LHCN-M2 (cell line): ENCODE data around the gene SEC22C. TPM values are rescaled to one million over a fixed set of nuclear protein-coding genes. Genes with fewer than 3 reads are reported as not detected.
A peak's percentile ranks its signal among the peaks of the same experiment; 100 is the strongest.
"Not testable (repeated sequence)": the region's sequence is repeated elsewhere in the genome, so short reads cannot be mapped to it uniquely, and the experiment has no call there.

Source experiments
- DNase-seq: peaks from one replicate; pipeline ENCODE4 v3.0.0-alpha.2; 2012; ENCODE audit warnings: low read depth
- polyA plus RNA-seq: library from polyadenylated mRNA; unstranded; fragments of >200 nt; gene quantifications from one replicate; pipeline ENCODE4 v1.2.1, GENCODE V29; 2012; ENCODE audit warnings: missing spikeins
- total RNA-seq: library from RNA; depleted of rRNA; stranded (reverse); fragments of >200 nt; gene quantifications from 2 replicates; pipeline ENCODE4 v1.2.3, GENCODE V29; 2014; rRNA removed

SEC22C gene, protein sequence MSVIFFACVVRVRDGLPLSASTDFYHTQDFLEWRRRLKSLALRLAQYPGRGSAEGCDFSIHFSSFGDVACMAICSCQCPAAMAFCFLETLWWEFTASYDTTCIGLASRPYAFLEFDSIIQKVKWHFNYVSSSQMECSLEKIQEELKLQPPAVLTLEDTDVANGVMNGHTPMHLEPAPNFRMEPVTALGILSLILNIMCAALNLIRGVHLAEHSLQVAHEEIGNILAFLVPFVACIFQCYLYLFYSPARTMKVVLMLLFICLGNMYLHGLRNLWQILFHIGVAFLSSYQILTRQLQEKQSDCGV
- total RNA-seq, result 79.2 and 90.2 TPM in 2 replicates
- 30.8 TPM for polyA plus RNA-seq

DNA sequence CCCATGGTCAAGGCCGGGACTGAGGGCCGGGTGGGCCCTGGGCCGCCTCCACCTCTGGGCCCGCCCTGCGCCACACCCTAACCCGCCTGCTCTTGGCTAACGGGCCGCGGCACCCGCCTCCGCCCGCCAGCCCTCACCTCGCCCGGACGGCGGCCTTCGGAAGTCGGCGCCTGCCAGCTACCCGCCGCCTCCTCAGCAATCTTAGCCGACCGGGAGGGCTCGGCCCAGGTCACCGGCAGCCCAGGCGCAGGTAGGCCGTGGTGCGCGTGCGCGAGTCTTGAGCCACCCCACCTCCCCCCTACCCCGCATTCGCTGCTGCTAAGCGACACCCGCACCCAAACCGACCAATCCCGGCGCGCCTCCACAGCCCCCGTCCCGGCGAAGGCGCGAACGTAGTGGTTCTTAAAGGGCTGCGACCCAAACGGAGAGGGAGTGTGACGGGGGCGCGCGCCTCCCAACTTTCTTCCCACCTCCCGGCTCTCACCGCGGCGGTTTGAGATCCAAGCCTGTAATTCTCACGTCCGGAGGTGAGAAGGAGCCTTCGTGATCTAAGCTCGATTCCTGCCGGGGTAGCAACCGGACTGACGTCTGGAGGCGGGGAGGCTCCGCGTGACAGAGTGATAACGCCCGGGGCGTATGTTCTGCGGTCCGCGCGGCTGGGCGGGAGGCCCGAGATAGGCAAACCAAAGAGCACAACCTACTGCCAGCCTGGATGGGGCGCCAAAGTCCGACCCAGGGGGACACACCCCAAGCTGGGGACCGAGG lies at the start of gene SEC22C:
TSS of gene SEC22C (minus strand) at position 259 of the 765 bp plus-strand sequence. CDS start 12,921 bp downstream, outside the sequence.
- peak; percentile 91 for DNase-seq

DNA sequence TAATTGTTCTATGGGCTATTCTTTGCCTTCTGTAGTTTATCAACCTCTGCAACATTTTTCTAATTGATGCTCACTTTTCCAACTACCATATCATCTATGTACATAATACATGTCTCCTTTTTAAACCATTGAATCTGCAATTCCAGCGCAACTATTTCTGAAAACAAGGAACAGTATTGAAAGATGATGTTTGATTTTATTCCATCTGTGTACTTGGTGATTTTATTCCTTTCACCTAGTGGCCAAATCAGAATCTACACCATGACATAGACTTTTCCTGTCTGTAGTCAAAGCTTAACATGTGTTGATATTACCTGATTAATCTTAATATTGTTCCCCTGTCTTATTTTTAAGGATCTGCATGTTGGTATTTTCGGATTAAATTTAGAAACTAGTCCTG lies 31.7 kb upstream of the SEC22C start:
- peak; percentile 18 for DNase-seq

DNA sequence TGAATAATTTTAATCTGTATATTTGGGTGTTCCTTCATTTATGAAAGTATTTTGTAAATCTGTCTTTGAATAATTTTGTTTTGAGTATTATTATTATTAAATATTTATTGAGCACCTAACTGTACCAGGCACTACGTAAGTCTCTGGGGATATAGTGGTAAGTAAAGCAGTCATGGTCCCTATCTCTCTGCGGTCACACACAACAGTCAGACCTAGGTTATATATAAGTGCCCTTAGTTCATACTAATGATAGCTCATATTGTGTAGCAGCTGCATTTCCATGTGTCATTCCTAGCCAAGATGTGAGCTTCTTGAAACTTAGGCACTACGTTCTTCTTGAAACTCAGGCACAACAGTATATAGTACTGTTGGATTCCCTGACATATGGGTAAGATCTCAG lies 31.2 kb upstream of the SEC22C start:
- DNase-seq, result no peak

DNA sequence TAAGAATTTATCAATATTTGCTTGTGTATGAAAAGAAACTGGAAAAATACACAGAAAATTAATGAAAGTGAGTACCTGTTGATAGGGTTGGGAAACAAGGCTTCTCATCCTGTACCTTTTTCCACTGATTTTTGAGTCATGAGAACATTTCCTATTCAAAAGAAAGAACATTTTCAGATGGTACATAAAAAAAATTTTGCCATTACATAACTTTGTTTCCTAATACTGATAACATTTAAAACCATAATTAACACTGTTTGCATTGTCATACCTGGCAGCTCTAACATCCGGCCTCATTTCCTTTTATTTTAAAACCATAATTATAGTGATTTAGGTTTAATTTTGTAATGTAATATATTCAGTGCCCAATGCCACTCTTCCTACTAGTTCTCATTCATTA lies 30.4 kb upstream of the SEC22C start:
- DNase-seq, result no peak

- no peak for DNase-seq
Observed at GRCh38 chr3:42610976-42611375, 29.2 kb upstream of the SEC22C start.

DNA sequence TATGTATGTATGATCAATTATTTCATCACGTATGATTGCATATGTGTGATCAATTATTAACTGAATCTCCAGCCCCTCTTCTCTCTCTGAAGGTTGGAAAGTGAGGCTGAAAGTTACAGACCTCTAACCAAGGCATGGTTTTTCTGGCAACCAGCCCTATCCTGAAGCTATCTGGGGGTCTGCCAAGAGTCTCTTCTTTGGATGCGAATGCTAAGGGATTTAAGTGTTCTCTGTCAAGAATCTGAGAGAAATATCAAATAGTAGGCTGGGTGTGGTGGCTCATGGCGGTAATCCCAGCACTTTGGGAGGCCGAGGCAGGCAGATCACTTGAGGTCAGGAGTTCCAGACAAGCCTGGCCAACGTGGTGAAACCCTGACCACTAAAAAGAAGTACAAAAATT lies 26.8 kb upstream of the SEC22C start:
- no peak for DNase-seq

- peak; percentile 30 for DNase-seq
Observed at GRCh38 chr3:42605546-42606173, 23.9 kb upstream of the SEC22C start.

GRCh38 chr3:42602961-42603360 lies 21.2 kb upstream of the SEC22C start:
- no peak for DNase-seq

- no peak for DNase-seq
Observed at GRCh38 chr3:42601896-42602581, 20.3 kb upstream of the SEC22C start.

DNA sequence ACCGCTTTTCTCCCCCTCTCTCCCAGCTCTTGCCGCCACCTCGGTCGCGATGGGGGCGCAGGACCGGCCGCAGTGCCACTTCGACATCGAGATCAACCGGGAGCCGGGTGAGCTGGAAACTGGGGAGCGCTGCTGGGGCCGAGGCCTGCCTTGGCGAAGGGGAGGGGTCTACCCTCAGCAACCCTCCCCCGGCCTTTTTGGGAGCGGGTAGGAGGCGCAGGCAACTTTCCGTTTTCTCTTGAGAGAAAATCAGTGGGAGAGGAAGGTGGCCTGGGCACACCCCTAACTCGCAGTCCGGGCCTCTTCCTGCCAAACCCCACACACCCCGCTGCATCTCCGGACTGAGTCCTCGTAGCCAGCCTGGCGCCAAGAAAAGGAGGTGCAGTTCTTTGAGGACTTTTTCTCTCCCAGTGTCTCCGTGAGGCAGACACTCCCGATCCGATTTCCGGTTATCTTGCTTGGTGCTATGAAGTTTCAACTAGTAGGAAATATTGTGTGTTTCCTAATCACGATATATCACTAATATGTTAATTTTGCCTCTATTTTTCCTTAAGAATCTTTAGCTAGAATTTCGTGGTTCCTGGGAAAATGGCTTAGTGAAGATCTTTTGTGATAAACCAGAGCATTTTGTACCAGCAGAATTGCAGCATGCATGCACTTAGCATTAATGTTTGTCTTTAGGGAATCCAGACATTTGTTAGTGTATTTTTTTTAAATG lies 19.4 kb upstream of the SEC22C start:
- DNase-seq, result peak; percentile 77

DNA sequence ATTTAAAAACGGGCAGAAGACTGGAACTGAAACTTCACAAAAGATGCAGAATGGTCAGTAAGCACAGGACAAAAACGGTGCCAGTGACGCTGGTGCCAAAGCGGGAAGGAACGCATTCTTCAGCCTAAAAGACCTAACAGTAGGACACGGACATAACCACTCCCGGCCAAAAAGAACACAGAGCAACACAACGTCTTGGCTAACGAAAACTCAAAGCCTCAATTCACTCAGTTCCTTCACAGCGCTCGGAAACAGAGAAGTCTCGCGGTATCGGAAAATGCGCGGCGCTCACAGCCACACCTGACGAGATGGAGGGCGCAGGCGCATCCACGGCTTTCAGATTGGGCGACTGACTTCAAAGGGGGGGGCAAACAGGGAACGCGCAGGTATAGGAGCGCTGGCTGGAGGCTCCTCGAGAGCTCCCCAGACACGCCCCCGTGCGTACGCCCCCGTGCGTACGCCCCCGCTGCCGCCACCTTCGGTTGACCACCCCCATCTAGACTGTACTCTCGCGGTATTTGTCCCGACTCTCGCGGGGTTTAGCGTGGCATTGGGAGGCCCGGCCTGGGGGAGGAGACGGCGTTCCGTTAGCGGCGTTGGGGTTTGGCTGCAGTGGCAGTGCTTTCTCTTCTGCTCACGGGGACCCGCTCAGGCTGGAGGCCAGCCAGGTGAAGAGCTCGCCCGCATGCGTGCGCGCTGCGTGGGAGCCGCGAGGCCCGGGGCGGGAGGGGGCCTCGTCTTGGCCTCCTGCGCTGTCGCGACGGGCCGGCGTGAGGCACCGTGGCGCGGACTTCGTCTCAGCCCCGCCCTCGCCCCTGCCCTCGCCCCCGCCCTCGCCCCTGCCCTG lies 18.6 kb upstream of the SEC22C start, which contains the start of gene NKTR:
TSS of gene NKTR (plus strand) at position 576 of the 847 bp plus-strand sequence. CDS start 321 bp downstream, outside the sequence.
- DNase-seq, result peak; percentile 97

GRCh38 chr3:42597098-42597497 lies 15.3 kb upstream of the SEC22C start:
- DNase-seq, result not testable (repeated sequence)

GRCh38 chr3:42595682-42596081 lies 13.9 kb upstream of the SEC22C start:
- DNase-seq, result no peak

- no peak for DNase-seq
Observed at GRCh38 chr3:42593635-42594034, 11.9 kb upstream of the SEC22C start.

DNA sequence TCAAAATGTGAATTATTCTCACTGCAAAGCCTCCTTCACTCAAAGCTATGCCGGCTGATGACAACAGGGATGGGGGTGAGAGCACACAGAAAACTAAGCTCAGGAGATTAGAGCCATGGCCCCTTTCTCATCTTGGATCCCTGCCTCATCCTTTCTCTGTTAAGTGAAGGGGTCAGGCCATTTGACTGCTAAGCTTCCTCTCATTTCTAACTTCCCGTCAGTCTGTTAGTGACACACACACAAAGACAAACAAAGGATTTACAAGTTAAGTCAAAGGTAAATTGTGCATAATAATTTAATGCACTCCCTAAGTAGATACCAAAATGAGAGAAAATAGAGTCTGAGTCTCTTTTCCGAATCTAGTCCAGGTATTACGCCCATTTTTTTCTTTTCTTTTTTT lies 10.0 kb upstream of the SEC22C start:
- DNase-seq, result no peak

- DNase-seq, result peak; percentile 15
Observed at GRCh38 chr3:42590989-42591756, 9.4 kb upstream of the SEC22C start.

DNA sequence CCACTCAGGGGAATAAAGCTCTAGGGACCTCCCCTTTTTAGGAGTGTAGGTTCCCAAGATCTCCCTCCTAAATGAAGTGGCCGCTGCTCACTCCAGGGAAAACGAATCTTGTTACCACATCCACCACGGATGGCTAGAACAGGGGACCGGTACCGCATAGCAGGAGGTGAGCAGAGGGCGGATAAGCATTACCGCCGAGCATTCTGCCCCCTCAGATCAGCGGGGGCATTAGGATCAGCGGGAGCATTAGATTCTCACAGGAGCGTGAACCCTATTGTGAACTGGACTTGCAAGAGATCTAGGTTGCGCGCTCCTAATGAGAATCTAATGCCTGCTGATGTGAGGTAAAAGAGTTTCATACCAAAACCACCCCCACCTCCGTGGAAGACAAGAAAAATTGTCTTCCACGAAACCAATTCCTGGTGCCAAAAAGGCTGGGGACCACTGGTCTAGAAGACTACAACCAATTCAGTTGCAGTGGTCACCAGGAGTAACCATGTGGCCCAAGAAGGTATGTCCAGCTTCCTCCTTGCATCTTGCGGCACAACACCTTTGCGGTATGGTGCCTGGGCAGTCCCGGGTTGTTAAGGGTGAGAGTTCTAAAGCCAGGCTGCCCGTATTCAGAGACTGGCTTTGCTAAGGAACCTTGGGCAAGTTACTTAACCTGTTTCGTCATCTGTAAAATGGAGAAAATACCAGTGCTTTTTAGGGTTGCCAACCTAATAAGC lies 7.8 kb upstream of the SEC22C start:
- no peak for DNase-seq

DNA sequence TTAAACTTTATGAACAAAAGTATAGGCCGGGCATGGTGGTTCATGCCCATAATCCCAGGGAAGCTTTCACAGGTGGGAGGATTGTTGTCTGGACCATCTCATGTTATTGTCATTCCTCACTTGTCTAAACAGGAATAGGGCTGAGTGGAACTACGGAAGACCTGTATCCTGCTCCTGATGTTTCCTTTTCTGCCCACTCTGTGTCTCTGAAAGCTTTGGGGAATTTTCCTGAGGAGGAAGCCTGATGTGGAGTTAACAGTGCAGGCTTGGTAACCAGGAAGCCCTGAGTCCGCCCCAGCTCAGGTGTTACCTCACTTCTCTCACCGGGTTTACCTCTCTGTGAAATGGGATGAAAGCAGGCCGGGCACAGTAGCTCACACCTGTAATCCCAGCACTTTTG lies 6.9 kb upstream of the SEC22C start:
- DNase-seq, result no peak
